CD8-positive, alpha-beta memory T cell (primary cell): Measurements from ENCODE around the gene RABGAP1. TPM values are rescaled to one million over a fixed set of nuclear protein-coding genes. Genes with fewer than 3 reads are reported as not detected.

Experiments used
- CTCF ChIA-PET: fragments of 350-600 bp; sonication (Branson Sonifier 250); formaldehyde crosslinking; loops from one replicate; lab custom pipeline; 2021; ENCODE audit warnings: antibody characterized with exemption; lab: Charles Lee
- POLR2A ChIA-PET: fragments of 350-600 bp; sonication (Branson Sonifier 250); formaldehyde crosslinking; loops from one replicate; lab custom pipeline; 2021; ENCODE audit warnings: antibody characterized with exemption; lab: Charles Lee
- DNase-seq, 5 donors: peaks; one replicate each; pipeline versions ENCODE4 v3.0.0 to v3.0.0-alpha.2; 2020 to 2022; ENCODE audit warnings: mixed read lengths in 1 of 5
- H3K27ac ChIP-seq: one replicate; pipeline ENCODE4 v1.7.0; 2013; ENCODE audit warnings: low read depth, mild to moderate bottlenecking, low read length, moderate library complexity
- H3K27me3 ChIP-seq: 2 replicates; pipeline ENCODE4 v1.7.0; 2013; ENCODE audit warnings: low read length, mild to moderate bottlenecking; ENCODE audit not compliant: insufficient read depth, poor library complexity, severe bottlenecking
- H3K36me3 ChIP-seq: 2 replicates; pipeline ENCODE4 v1.7.0; 2013; ENCODE audit warnings: mild to moderate bottlenecking, low read length, moderate library complexity; ENCODE audit not compliant: insufficient read depth
- H3K4me1 ChIP-seq: 2 replicates; pipeline ENCODE4 v1.7.0; 2013; ENCODE audit warnings: mild to moderate bottlenecking, low read length, moderate library complexity; ENCODE audit not compliant: insufficient read depth
- H3K4me3 ChIP-seq: 2 replicates; pipeline ENCODE4 v1.7.0; 2013; ENCODE audit warnings: mild to moderate bottlenecking, low read length
- H3K9me3 ChIP-seq: 2 replicates; pipeline ENCODE4 v1.7.0; 2013; ENCODE audit warnings: mild to moderate bottlenecking, low read length
- H3K27ac Mint-ChIP-seq, 8 donors: one replicate each; pipeline ENCODE4 v1.8.0; 2020 to 2021; ENCODE audit warnings: mixed read lengths in 8 of 8, mild to moderate bottlenecking in 6 of 8, inconsistent platforms in 3 of 8, moderate library complexity in 3 of 8
- H3K27me3 Mint-ChIP-seq, 2 donors: one replicate each; pipeline ENCODE4 v1.8.0; 2020 to 2021; ENCODE audit warnings: mixed read lengths in 2 of 2, mild to moderate bottlenecking in 1 of 2, moderate library complexity in 1 of 2
- H3K36me3 Mint-ChIP-seq, 3 donors: one replicate each; pipeline ENCODE4 v1.8.0; 2020 to 2021; ENCODE audit warnings: mixed read lengths in 3 of 3, inconsistent platforms in 1 of 3, mild to moderate bottlenecking in 1 of 3
- H3K4me1 Mint-ChIP-seq, 3 donors: one replicate each; pipeline ENCODE4 v1.8.0; 2020 to 2021; ENCODE audit warnings: mixed read lengths in 3 of 3, inconsistent platforms in 1 of 3, mild to moderate bottlenecking in 1 of 3
- H3K4me3 Mint-ChIP-seq, 7 donors: one replicate each; pipeline ENCODE4 v1.8.0; 2020 to 2021; ENCODE audit warnings: mixed read lengths in 7 of 7, mild to moderate bottlenecking in 6 of 7, moderate library complexity in 4 of 7, inconsistent platforms in 2 of 7
- H3K9me3 Mint-ChIP-seq, 5 donors: one replicate each; pipeline ENCODE4 v1.8.0; 2020 to 2022; ENCODE audit warnings: mixed read lengths in 5 of 5, mild to moderate bottlenecking in 3 of 5, moderate library complexity in 2 of 5, inconsistent platforms in 1 of 5
- polyA plus RNA-seq: library from polyadenylated mRNA; unstranded; fragments of 300-500 nt; fragmentation: Illumina TruSeq; gene quantifications from one replicate; pipeline ENCODE4 v1.2.3, GENCODE V29; 2021
- total RNA-seq, 2 experiments: library from RNA; stranded (reverse); gene quantifications; one replicate each; pipeline ENCODE4 v1.2.3, GENCODE V29; 2021

RABGAP1 gene
- total and polyA plus RNA-seq, 3 experiments from 2014 or later: 20.7 to 24.3 (median 22.2) TPM

DNA sequence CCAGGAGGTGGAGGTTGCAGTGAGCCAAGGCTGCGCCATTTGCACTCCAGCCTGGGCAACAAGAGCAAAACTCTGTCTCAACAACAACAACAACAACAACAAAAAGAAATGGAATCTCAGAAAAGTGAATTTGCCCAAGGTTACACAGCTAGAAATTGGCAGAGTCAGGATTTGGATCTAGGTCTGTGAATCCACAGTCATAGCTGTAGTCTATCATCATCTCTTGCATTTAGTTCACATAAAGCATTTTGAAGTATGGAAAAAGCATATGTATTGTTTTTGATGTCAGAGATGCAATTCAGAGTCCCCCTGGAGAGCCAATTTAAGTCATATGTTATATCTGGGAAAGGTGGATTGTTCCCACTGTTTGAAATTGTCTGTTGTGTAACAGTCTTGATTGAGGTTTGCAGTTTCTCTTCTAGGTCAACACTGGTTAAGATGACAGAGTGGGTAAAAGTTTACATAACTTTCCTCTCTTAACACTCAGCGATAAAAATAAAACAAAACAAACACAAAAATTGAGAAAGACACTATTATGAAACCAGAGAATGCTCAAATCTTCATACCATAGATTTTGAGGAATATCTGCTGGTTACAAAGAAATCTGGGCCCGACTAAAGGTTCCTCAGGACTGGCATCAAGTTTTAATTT is 71.2 kb downstream of the RABGAP1 start:
- POLR2A ChIA-PET: no interaction called here
- Histone ChIP-seq H3K27me3 (no peaks in the 10 kb centered on the region), H3K27ac (no peak overlapping the region), H3K4me1 (no peaks in the 10 kb centered on the region), H3K4me3 (no peak overlapping the region), H3K36me3 (peaks cover 4% of the 10 kb centered on the region), H3K9me3 (no peaks in the 10 kb centered on the region)
- no peaks in the 10 kb centered on the region for H3K4me1 Mint-ChIP-seq
- no peak for DNase-seq
- H3K27me3 Mint-ChIP-seq: no peaks in the 10 kb centered on the region
- CTCF ChIA-PET: no interaction called here
- H3K36me3 Mint-ChIP-seq: peaks cover 23 to 65% (median 31%) of the 10 kb centered on the region in 3 donors
- H3K9me3 Mint-ChIP-seq: peaks cover 0 to 7% (median 0%) of the 10 kb centered on the region in 5 donors
- H3K27ac Mint-ChIP-seq: no peak overlapping the region
- H3K4me3 Mint-ChIP-seq: no peak overlapping the region

DNA sequence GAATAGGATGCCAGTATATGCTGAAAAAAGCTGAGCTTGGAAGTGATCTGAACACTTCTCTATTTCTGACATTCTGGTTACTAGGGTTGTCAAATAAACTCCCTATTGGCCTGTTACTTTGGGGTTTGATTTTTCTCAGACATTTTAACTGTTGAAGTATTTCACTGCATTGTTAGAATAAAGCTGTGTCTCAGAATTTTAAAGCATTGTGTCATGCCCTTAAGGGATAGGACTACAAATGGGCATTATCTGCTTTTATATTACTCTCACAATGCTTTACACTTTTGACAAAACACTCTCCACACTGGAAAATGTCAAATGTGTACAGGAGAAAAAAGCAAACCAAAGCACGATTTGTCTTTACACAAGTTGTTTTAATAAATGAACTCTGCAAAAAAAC is 75.8 kb downstream of the RABGAP1 start:
- ChIA-PET POLR2A (no interaction called here), CTCF (no interaction called here)
- Mint-ChIP-seq H3K4me1 (no peaks in the 10 kb centered on the region), H3K4me3 (no peak overlapping the region), H3K27ac (no peak overlapping the region), H3K36me3 (peaks cover 19 to 80% (median 31%) of the 10 kb centered on the region in 3 donors), H3K27me3 (no peaks in the 10 kb centered on the region), H3K9me3 (peaks cover 0 to 7% (median 0%) of the 10 kb centered on the region in 5 donors)
- H3K4me1 ChIP-seq: no peaks in the 10 kb centered on the region
- DNase-seq: no peak
- H3K27ac ChIP-seq: no peak overlapping the region
- H3K4me3 ChIP-seq: no peak overlapping the region
- H3K9me3 ChIP-seq: no peaks in the 10 kb centered on the region
- no peaks in the 10 kb centered on the region for H3K27me3 ChIP-seq
- no peaks in the 10 kb centered on the region for H3K36me3 ChIP-seq

DNA sequence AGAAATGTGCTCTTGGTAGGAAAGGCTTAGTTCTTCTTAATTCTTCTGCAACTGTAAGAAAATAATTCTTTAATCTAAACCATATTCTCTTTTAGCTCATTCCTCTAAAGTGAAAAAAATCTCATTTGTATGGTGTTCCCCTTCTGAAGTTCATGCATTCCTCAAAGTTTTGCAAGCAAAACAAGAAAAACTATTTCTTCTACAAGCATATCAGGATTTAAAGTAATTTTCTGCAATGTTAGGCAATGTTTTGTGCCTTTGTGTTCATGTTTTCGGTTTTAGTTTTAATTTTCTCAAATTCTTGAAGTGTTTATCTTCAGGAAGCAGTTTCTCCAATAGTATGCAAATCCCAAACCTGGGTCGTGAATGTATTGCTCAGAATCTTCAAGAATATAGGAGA is 80.0 kb downstream of the RABGAP1 start:
- ChIA-PET CTCF (no interaction called here), POLR2A (no interaction called here)
- H3K36me3 ChIP-seq: no peaks in the 10 kb centered on the region

DNA sequence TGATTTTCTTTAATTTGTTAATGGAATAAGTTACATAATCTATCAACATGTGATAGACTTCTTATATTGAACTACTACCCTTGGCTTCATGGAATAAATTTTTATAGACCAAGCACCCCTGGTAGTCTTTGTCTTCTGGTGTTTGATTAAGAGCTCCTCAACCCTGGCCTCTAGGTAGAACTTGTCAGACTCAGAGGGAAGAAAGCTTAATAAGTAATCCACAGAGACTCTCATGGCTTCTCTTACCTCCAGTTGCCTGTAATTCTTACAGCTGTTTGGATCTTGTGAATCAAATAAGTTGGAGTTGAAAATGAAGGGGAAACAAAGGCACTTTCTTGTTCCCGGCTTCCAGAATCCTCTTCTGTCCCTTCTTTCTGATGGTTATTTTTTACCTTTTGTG is 85.6 kb downstream of the RABGAP1 start:
- DNase-seq: no peak
- no peaks in the 10 kb centered on the region for H3K9me3 ChIP-seq
- Mint-ChIP-seq H3K4me3 (no peak overlapping the region), H3K36me3 (peaks cover 8 to 49% (median 12%) of the 10 kb centered on the region in 3 donors), H3K27me3 (no peaks in the 10 kb centered on the region), H3K27ac (no peak overlapping the region), H3K4me1 (no peaks in the 10 kb centered on the region), H3K9me3 (no peaks in the 10 kb centered on the region)
- H3K36me3 ChIP-seq: no peaks in the 10 kb centered on the region
- POLR2A ChIA-PET: no interaction called here
- no peaks in the 10 kb centered on the region for H3K27me3 ChIP-seq
- H3K4me1 ChIP-seq: no peaks in the 10 kb centered on the region
- H3K4me3 ChIP-seq: no peak overlapping the region
- H3K27ac ChIP-seq: no peak overlapping the region
- CTCF ChIA-PET: interaction anchor here (0.8 kb wide), 1 partner anchor 10 kb away, joined by 4 read pairs; no protein-coding TSS in a partner anchor

More for the DNA sequence above, 80.0 kb downstream of the RABGAP1 start:
- no peak overlapping the region for H3K4me3 ChIP-seq
- H3K27ac ChIP-seq: no peak overlapping the region
- no peaks in the 10 kb centered on the region for H3K9me3 Mint-ChIP-seq
- H3K27me3 ChIP-seq: no peaks in the 10 kb centered on the region
- H3K4me1 Mint-ChIP-seq: no peaks in the 10 kb centered on the region
- no peaks in the 10 kb centered on the region for H3K4me1 ChIP-seq
- no peak for DNase-seq
- H3K4me3 Mint-ChIP-seq: no peak overlapping the region
- H3K9me3 ChIP-seq: no peaks in the 10 kb centered on the region
- H3K27ac Mint-ChIP-seq: no peak overlapping the region
- H3K36me3 Mint-ChIP-seq: peaks cover 0 to 66% (median 11%) of the 10 kb centered on the region in 3 donors
- H3K27me3 Mint-ChIP-seq: no peaks in the 10 kb centered on the region

DNA sequence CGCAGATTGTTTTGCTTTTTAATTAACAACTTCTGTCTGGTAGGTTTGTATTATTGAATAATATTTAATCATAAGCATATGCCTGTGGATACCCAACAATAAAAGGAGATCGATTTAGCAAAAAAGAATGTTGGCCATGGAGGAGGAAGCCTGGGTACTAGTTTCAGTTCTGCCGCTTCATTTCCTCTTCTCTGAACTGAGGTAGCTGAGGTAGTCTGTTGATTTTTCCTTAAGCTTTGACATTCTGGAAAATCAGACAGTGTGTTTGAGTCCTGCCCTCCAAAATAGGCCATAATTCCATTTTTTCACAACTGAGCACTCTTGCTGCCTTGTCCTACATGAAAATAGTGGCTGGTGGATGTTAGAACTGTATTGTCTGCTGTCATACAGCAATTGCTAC is 86.7 kb downstream of the RABGAP1 start:
- Histone ChIP-seq H3K27ac (no peak overlapping the region), H3K4me1 (no peaks in the 10 kb centered on the region), H3K36me3 (no peaks in the 10 kb centered on the region), H3K27me3 (no peaks in the 10 kb centered on the region), H3K9me3 (no peaks in the 10 kb centered on the region), H3K4me3 (no peak overlapping the region)
- no peak overlapping the region for H3K4me3 Mint-ChIP-seq
- ChIA-PET CTCF (no interaction called here), POLR2A (no interaction called here)
- H3K4me1 Mint-ChIP-seq: no peaks in the 10 kb centered on the region
- H3K36me3 Mint-ChIP-seq: peaks cover 8 to 42% (median 8%) of the 10 kb centered on the region in 3 donors
- H3K27ac Mint-ChIP-seq: no peak overlapping the region
- H3K9me3 Mint-ChIP-seq: no peaks in the 10 kb centered on the region
- DNase-seq: no peak
- H3K27me3 Mint-ChIP-seq: no peaks in the 10 kb centered on the region

DNA sequence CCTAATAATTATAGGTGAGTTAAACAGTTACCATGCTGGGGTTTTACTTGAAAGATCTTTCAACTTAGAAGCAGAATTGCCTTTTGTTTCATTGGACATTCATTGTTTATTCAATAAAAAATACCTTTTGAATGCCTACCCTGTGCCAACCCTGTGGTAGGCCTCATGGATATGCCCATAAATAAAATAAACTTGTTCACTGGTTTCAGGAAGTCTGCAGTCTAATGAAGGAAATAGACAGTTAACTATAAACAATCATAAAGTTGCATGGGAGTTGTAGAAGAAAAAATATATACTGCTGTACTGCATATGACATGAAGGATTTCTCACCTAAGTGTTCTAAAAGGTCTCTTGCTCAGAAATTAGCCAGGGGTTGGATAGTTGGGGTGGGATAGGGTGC is 87.3 kb downstream of the RABGAP1 start:
- no peak for DNase-seq
- Histone ChIP-seq H3K36me3 (no peaks in the 10 kb centered on the region), H3K27ac (no peak overlapping the region), H3K4me1 (no peaks in the 10 kb centered on the region), H3K9me3 (no peaks in the 10 kb centered on the region), H3K4me3 (no peak overlapping the region), H3K27me3 (no peaks in the 10 kb centered on the region)
- POLR2A ChIA-PET: no interaction called here
- no peaks in the 10 kb centered on the region for H3K9me3 Mint-ChIP-seq
- peaks cover 8 to 39% (median 12%) of the 10 kb centered on the region in 3 donors for H3K36me3 Mint-ChIP-seq
- no peak overlapping the region for H3K27ac Mint-ChIP-seq
- H3K4me1 Mint-ChIP-seq: no peaks in the 10 kb centered on the region
- H3K27me3 Mint-ChIP-seq: no peaks in the 10 kb centered on the region
- H3K4me3 Mint-ChIP-seq: no peak overlapping the region
- CTCF ChIA-PET: no interaction called here

DNA sequence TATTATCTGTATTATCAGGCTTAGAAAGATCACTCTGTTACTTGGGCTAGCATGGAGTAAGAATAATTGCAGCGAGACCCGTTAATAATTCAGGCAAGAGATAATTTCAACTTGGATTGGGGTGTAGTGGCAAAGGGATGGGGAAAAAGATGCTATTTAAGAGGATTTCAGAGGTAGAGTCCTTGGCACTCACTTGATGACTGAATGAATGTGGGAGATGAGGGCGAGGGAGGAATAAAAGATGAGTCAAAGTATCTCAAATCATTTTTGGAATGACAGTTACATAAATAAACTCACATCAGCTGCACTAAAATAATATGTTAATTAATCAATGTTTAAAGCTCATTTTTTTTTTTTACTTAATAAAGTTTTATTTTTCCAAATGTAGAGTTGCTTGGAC is 88.2 kb downstream of the RABGAP1 start:
- Histone ChIP-seq H3K4me3 (no peak overlapping the region), H3K27ac (no peak overlapping the region), H3K36me3 (no peaks in the 10 kb centered on the region), H3K9me3 (no peaks in the 10 kb centered on the region), H3K27me3 (no peaks in the 10 kb centered on the region), H3K4me1 (no peaks in the 10 kb centered on the region)
- Mint-ChIP-seq H3K36me3 (peaks cover 8 to 41% (median 11%) of the 10 kb centered on the region in 3 donors), H3K27ac (no peak overlapping the region), H3K27me3 (no peaks in the 10 kb centered on the region), H3K4me1 (no peaks in the 10 kb centered on the region), H3K4me3 (no peak overlapping the region), H3K9me3 (no peaks in the 10 kb centered on the region)
- ChIA-PET CTCF (no interaction called here), POLR2A (no interaction called here)
- DNase-seq: no peak

DNA sequence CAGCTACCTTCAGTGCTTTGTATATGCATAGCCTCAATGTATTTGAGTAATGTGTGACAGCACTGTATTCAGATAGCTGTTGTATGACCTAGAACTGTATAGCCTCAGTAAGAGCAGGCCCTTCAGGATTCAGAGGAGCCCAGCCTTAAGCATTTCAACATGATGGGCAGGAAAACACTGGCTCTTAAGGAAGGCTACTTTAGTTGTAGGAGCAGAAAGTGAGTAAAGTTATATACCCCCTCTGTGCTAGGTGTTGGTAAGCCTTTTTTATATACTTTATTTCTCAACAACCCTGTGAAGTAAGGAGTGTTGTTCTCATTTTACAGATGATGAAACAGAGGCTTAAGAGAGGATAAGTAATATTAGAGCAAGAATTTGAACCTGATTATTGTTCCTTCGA is 91.1 kb downstream of the RABGAP1 start:
- H3K36me3 ChIP-seq: no peaks in the 10 kb centered on the region
- H3K27me3 ChIP-seq: no peaks in the 10 kb centered on the region
- no peaks in the 10 kb centered on the region for H3K9me3 ChIP-seq
- no peak overlapping the region for H3K27ac ChIP-seq
- no peaks in the 10 kb centered on the region for H3K4me1 Mint-ChIP-seq
- ChIA-PET CTCF (no interaction called here), POLR2A (no interaction called here)
- no peak overlapping the region for H3K27ac Mint-ChIP-seq
- no peak overlapping the region for H3K4me3 Mint-ChIP-seq
- H3K4me3 ChIP-seq: no peak overlapping the region
- no peaks in the 10 kb centered on the region for H3K4me1 ChIP-seq
- no peak for DNase-seq
- no peaks in the 10 kb centered on the region for H3K9me3 Mint-ChIP-seq
- H3K36me3 Mint-ChIP-seq: peaks cover 11 to 46% (median 24%) of the 10 kb centered on the region in 3 donors
- no peaks in the 10 kb centered on the region for H3K27me3 Mint-ChIP-seq
